Brain microvascular endothelial cell (primary cell): ENCODE measurements around the gene TSC22D1.
"Not testable (repeated sequence)": the region's sequence is repeated elsewhere in the genome, so short reads cannot be mapped to it uniquely, and the experiment has no call there.

ENCODE experiments used
- DNase-seq: peaks from one replicate; pipeline ENCODE4 v3.0.0-alpha.2; 2020
- H3K27ac ChIP-seq: fragments of 250-450 bp; sonication (Bioruptor Pico); 2 replicates; pipeline ENCODE4 v1.5.1; 2020; ENCODE audit warnings: mild to moderate bottlenecking, moderate library complexity
- H3K27me3 ChIP-seq: fragments of 250-450 bp; sonication (Bioruptor Pico); replicated peaks from 2 replicates; pipeline ENCODE4 v1.5.1; 2020; ENCODE audit warnings: mild to moderate bottlenecking
- H3K36me3 ChIP-seq: fragments of 250-450 bp; sonication (Bioruptor Pico); replicated peaks from 2 replicates; pipeline ENCODE4 v1.5.1; 2020; ENCODE audit warnings: mild to moderate bottlenecking
- H3K4me3 ChIP-seq: 2 replicates; pipeline ENCODE4 v1.5.1; 2011; ENCODE audit warnings: low read depth, mild to moderate bottlenecking, control low read depth, low read length, moderate library complexity
- in situ Hi-C: cut with HindIII; loops from 2 replicates; pipeline ENCODE4 v1.10.0; 2017; ENCODE audit warnings: low sequenced_read_pairs, low pct_ligation_motif_present
- TF ChIP-seq, protein P1 (sequence below): IDR thresholded peaks from 2 replicates; pipeline ENCODE4 v1.5.1; 2011; ENCODE audit warnings: low read depth, mild to moderate bottlenecking, moderate library complexity, low read length, control low read depth, inconsistent platforms; ENCODE audit errors: missing control alignments

The TSC22D1 gene

DNA sequence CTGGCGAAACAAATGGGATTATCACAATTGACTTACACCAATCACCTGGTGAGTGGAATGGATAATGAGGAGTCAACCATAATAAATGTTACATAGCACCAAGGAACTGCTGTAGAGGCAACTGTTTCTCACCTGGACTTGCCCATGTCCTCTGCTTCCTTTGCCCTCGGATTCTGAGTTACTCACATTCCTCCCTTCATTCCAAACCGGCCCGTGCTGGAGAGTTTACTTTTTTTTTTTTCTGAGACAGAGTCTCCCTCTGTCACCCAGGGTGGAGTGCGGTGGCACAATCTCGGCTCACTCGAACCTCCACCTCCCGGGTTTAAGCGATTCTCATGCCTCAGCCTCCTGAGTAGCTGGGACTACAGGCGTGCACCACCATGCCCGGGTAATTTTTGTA lies 41.5 kb upstream of the TSC22D1 start:
- in situ Hi-C loops, result no loop called here
- no peaks in the 10 kb centered on the region for H3K27me3 ChIP-seq

GRCh38 chr13:44609137-44609536 lies 33.0 kb upstream of the TSC22D1 start:
- no peak for DNase-seq
- H3K27me3 ChIP-seq, result no peaks in the 10 kb centered on the region
- in situ Hi-C loops, result no loop called here
- no peak overlapping the region for H3K4me3 ChIP-seq
- TF ChIP-seq, protein P1, sequence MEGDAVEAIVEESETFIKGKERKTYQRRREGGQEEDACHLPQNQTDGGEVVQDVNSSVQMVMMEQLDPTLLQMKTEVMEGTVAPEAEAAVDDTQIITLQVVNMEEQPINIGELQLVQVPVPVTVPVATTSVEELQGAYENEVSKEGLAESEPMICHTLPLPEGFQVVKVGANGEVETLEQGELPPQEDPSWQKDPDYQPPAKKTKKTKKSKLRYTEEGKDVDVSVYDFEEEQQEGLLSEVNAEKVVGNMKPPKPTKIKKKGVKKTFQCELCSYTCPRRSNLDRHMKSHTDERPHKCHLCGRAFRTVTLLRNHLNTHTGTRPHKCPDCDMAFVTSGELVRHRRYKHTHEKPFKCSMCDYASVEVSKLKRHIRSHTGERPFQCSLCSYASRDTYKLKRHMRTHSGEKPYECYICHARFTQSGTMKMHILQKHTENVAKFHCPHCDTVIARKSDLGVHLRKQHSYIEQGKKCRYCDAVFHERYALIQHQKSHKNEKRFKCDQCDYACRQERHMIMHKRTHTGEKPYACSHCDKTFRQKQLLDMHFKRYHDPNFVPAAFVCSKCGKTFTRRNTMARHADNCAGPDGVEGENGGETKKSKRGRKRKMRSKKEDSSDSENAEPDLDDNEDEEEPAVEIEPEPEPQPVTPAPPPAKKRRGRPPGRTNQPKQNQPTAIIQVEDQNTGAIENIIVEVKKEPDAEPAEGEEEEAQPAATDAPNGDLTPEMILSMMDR, result no peak
- no peaks in the 10 kb centered on the region for H3K36me3 ChIP-seq
- H3K27ac ChIP-seq, result no peak overlapping the region

More for the DNA sequence above, 41.5 kb upstream of the TSC22D1 start:
- no peak overlapping the region for H3K27ac ChIP-seq
- no peak overlapping the region for H3K4me3 ChIP-seq
- no peak for DNase-seq
- TF ChIP-seq, protein P1, result no peak
- H3K36me3 ChIP-seq, result no peaks in the 10 kb centered on the region

- Histone ChIP-seq H3K27me3 (no peaks in the 10 kb centered on the region), H3K4me3 (no peak overlapping the region), H3K27ac (no peak overlapping the region), H3K36me3 (no peaks in the 10 kb centered on the region)
- DNase-seq, result no peak
- TF ChIP-seq, protein P1, result no peak
- in situ Hi-C loops, result no loop called here
Observed at GRCh38 chr13:44605721-44606120, 29.6 kb upstream of the TSC22D1 start.

DNA sequence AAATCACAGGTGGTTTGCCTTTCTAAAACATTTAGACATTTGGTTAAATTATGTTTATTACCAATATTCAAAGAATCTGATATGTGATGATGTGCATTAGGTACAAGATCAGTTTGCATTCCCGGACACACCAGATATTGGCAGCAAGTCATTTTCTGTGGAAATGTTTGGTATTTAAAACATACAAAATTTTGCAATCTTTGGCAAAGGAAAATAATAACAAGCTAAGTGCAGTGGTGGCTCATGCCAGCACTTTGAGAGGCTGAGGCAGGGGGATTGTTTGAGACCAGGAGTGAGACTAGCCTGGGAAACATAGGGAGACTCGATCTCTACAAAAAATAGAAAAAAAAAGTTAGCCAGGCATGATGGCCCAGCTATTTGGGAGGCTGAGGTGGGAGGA lies 29.1 kb upstream of the TSC22D1 start:
- TF ChIP-seq, protein P1, result no peak
- Histone ChIP-seq H3K36me3 (no peaks in the 10 kb centered on the region), H3K27ac (no peak overlapping the region), H3K4me3 (no peak overlapping the region), H3K27me3 (no peaks in the 10 kb centered on the region)
- DNase-seq, result no peak
- in situ Hi-C loops, result no loop called here

DNA sequence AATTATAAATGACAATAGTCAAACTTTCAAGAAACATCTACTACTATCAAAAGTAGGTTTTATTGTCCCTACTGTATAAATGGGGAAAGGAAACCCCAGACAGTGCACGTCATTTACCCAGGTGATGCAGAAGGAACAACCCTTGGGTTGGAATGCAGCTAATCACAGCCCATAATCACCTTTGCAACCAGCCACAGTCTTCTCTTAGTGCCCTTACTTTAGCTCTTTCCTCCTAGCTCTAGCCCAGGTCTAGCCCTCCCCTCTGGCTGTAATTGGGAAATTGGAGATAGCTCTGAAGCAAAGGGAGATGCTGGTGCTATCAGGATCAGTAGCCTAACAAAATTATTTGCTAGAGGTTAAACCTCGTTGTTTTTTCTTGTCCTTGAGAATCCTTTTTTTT lies 25.5 kb upstream of the TSC22D1 start:
- Histone ChIP-seq H3K27ac (no peak overlapping the region), H3K4me3 (no peak overlapping the region), H3K27me3 (no peaks in the 10 kb centered on the region), H3K36me3 (no peaks in the 10 kb centered on the region)
- TF ChIP-seq, protein P1, result no peak
- DNase-seq, result no peak
- in situ Hi-C loops, result no loop called here

- H3K36me3 ChIP-seq, in situ Hi-C loops, H3K27me3 ChIP-seq, H3K27ac ChIP-seq, H3K4me3 ChIP-seq, DNase-seq: not testable (repeated sequence)
Observed at GRCh38 chr13:44593861-44594592, 17.9 kb upstream of the TSC22D1 start.
